Stimulated activated CD4-positive, alpha-beta T cell treated with anti-CD3 and anti-CD28 coated beads, Interleukin-4, amount 100 ng/mL, for 1 hour (primary cell): ENCODE data around the gene GLIS1.
"Not testable (repeated sequence)": the region's sequence is repeated elsewhere in the genome, so short reads cannot be mapped to it uniquely, and the experiment has no call there.

Source experiments
- DNase-seq: peaks from one replicate; pipeline ENCODE4 v3.0.0-alpha.2; 2020

The GLIS1 gene

DNA sequence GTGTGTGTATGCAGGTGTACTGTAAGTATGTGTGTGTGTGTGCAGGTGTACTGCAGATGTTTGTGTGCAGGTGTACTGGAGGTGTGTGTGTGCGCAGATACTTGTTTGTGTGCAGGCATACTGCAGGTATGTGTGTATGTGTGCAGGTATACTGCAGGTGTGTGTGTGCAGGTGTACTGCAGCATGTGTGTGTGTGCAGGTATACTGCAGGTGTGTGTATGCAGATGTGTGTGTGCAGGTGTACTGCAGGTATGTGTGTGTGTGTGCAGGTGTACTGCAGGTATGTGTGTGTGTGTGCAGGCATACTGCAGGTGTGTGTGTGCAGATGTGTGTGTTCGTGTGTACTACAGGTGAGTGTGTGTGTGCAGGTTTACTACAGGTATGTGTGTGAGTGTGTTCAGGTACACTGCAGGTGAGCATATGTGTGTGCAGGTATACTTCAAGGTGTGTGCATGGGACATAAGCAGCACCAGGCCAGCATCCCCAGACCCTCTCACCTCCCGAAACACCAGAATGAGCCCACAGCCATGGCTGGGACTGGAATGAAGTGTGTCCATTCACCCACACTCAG is 182.2 kb downstream of the GLIS1 start:
- no peak for DNase-seq

DNA sequence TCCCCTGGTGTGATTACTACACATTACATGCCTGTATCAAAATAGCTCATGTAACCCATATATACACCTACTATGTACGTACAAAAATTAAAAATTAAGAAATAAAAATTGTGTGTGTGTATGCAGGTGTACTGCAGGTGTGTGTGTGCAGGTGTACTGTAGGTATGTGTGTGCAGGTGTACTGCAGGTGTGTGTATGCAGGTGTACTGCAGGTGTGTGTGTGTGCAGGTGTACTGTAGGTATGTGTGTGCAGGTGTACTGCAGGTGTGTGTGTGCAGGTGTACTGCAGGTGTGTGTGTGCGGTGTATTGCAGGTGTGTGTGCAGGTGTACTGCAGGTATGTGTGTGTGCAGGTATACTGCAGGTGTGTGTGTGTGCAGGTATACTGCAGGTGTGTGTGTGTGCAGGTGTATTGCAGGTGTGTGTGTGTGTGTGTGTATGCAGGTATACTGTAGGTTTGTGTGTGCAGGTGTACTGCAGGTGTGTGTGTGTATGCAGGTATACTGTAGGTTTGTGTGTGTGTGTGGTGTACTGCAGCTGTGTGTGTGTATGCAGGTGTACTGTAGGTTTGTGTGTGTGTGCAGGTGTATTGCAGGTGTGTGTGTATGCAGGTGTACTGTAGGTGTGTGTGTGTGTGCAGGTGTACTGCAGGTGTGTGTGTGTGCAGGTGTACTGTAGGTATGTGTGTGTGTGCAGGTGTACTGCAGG is 183.2 kb downstream of the GLIS1 start:
- not testable (repeated sequence) for DNase-seq

DNA sequence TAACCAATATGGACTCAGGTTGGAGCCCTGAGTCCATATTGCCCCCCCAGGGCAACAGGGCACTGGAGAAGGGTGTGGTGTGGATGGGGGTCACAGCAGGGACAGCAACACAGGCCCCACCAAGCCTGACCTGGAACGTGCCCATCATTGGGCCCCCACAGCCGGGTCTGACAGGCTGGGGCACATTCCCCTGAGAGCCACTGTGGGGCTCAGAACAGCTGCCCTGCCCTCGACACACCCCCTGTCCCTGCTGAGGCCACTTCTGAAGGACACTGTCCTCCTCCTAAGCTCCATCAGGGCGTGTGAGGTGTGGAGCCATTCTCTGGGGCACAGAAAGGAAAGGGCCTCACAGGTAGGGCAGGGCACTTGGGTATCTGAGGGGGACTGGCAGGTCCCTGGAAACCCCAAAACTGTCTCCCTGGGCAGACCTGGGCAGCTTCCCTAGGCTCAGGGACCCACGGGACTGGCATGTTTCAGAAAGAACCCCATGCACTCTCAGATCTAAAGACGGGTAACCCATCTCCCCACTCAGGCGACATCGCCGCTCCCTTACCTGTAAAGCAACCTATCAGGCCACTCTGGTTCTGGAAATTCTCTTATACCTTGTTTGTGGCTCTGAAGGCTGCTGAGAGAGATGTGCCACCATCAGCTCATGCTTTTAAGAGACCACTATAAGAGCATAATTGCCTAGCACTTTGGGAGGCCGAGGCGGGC is 184.2 kb downstream of the GLIS1 start:
- DNase-seq = no peak

DNA sequence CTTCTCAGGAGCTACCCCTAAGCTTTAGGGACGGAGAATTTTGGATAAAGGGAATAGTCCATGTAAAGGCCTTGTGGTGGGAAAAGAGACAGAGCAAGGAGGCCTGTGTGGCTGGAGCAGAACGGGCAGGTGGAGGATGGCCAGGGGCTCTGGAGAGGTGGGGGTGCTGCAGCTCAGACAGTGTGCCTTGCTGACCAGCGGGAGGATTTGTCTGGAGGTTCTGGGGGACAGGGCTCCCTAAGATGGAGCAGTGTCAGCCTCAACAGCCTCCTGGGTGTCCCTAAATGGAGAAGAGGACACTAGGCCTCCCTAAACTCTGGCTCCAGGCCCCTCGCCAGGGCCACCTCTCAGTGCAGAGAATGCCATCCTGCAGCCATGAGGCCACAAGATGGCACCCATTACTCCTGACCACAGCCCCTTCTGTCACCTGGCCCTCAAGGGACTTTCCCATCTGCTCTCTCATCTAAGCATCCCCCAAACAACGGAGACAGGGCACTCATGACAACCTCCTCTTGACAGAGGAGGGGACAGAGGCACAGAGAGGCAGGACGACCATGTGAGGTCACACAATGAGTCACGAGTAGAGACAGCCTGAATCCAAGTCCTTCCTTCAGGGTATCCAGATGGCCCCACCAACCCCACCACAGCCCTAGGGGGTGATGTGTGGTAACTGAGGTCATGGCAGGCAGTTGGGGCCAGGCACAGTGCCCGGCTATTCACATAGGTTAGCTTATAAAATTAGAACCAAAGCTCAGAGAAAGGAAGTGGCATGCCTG is 185.0 kb downstream of the GLIS1 start:
- no peak for DNase-seq

GRCh38 chr1:53552981-53553733 is 185.8 kb downstream of the GLIS1 start:
- no peak for DNase-seq

GRCh38 chr1:53552146-53552861 is 186.7 kb downstream of the GLIS1 start:
- DNase-seq = no peak

- no peak for DNase-seq
These were observed 187.5 kb downstream of the GLIS1 start for GRCh38 chr1:53551428-53551995.

DNA sequence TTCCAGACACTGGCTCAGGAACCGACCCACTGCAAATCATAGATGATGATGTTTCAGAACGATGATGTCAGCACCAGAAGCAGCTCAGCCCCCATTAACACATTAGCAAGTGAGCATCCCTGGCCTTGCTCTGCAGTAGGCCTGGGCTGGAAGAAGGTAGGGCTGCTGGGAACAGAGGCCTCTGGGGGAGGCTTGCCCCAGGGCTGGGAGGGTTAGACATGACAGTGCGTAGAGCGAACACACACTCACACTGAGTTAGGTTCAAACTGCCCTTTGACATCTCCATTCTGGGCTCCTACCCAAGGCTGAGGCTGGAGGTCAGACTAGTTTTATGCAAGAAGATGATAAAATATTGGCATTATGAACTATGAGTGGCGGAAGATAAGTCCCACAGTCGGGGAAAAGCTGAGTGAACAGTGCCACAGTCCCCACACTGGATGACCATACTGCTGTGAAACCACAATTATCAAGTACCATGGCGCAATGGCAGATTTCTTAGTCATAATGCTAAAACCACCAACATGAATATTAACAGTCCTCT is 188.7 kb downstream of the GLIS1 start:
- DNase-seq = no peak

GRCh38 chr1:53549781-53550180 is 189.2 kb downstream of the GLIS1 start:
- no peak for DNase-seq

DNA sequence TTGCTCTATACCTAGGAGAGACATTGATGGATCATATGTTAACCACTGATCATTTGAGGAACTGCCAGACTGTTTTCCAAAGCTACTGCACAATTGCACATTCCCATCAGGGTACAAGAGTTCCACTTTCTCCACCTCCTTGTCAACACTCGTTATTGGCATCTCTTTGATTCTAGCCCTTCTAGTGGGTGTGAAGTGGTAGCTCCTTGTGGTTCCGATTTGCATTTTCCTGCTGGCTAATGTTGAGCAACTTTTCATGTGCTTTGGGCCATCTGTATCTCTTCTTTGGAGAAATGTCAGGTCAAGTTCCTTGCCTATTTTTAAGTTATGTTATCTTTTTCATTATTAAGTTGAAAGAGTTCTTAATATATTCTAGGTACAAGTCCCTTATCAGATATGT is 189.7 kb downstream of the GLIS1 start:
- no peak for DNase-seq

GRCh38 chr1:53548031-53548491 is 190.9 kb downstream of the GLIS1 start:
- DNase-seq = no peak

- DNase-seq = no peak
These were observed 191.7 kb downstream of the GLIS1 start for GRCh38 chr1:53547231-53547790.

DNA sequence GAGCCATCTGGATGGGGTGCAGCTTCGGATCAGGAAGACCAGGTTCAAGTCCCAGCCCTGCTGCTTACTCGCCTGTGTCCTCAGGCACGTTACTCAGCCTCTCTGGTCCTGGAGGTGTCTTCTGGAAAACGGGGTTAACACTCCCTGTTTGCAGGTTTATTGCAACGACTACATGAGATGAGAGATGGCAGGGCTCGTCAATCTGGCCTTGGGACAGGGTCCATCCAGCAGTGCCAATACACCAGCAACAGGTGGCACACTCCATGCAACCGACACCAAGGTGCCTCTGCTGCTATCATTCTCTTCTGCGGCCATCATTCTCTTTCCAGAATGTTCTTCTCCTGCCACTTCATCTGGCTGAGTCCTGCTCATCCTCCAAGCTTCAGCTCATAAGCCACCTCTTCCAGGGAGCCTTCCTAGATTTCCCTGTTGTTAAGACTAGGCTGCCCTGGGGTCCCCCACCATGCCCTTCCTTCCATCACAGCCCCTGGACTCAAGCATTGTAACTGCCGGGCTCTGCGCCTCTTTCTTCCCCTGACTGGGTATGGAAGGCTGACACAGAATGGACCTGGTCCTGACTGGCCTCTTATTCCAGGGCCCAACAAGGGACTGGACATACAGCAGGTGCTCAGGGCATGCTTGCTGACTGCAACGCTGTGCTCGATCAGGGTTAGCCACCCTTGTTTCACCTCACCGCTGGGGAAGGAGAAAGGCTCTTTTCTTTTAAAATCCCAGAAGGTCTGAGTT is 192.4 kb downstream of the GLIS1 start:
- DNase-seq = no peak

DNA sequence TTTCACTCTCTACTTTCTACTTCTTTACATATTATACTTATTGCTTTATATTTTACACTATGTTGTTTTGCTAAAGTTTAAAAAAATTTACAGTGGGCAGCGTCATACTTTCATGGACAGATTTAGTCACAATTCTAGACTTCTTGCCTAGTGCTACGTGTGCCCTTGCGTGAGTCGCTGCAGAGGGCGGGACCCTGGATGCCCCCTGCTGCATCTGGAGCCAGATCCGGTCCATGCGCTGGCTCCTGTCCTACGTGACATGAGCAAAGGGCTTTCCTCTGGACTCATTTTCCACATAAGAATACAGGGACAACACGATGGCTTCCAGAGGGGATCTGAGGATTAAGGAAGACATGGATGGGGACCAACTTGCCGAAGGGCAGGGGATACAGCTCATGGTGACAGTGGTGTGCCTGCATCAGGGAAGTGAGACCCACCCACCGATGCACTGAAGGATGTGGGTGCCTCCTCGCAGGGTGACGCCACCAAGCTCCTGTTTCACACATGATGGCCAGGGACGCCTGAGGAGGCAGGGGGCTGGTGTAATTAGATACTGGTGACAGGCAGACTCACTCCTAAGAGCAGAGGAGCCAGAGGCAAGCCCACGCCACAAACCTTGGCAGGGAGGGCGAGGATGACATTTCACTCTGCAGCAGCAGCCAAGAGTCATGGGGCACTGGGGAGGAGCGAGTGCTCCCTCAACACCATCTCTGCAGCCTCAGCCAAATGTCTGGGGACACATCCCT is 193.1 kb downstream of the GLIS1 start:
- no peak for DNase-seq

GRCh38 chr1:53544728-53545515 is 194.0 kb downstream of the GLIS1 start:
- DNase-seq = no peak

- DNase-seq = no peak
These were observed 194.9 kb downstream of the GLIS1 start for GRCh38 chr1:53543778-53544695.

- no peak for DNase-seq
These were observed 195.7 kb downstream of the GLIS1 start for GRCh38 chr1:53543130-53543777.
